ENCODE results near the gene MRPS18C. TPM values are rescaled to one million over a fixed set of nuclear protein-coding genes. Genes with fewer than 3 reads are reported as not detected.

MRPS18C gene
- total and polyA plus RNA-seq, 10 of the 15 experiments (the other 5 are each of a cell fraction or from before 2014, with no cell fraction given), result 38.0 to 283 (median 78.8) TPM

DNA sequence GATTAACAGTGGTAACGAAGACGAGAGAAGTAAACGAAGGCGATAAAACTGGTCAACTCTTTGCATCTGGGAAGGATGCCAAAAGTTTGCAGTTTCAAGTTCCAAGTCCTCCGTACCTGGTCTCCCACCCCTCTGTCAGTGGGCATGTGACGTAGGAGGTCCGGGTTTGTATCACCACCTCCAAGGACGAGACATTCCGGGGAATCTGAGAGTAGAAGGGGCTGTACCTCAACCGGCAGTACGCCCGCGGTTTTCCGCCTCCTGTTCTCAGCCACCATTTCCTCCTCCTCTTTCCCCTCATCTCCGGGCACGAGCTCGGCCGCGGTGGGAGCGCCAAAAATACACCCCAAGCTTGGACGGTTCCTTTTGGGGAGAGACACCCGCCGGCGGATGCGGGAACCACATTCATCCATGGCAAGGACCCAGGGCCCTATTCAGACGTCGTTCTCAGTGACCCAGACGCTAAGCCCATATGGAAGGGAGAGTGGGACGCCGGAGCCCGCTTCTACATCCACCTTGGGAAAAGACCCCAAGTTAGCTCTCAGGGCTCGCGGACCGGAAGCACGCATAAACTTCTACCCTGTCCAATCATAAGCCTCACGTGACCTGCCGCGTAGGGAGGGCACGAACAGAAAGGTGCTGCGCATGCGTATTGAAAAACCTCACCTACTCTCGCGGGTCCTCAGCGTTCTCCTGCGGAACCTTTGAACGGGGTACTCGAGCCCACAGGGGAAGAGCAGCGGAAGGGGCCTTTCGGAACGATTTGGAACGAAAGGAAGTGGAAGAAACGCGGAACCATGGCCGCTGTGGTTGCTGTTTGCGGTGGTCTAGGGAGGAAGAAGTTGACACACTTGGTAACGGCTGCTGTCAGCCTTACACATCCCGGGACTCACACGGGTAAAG, at the start of gene MRPS18C, which contains the start of gene HELQ (continued):
- TF ChIP-seq, protein P1, sequence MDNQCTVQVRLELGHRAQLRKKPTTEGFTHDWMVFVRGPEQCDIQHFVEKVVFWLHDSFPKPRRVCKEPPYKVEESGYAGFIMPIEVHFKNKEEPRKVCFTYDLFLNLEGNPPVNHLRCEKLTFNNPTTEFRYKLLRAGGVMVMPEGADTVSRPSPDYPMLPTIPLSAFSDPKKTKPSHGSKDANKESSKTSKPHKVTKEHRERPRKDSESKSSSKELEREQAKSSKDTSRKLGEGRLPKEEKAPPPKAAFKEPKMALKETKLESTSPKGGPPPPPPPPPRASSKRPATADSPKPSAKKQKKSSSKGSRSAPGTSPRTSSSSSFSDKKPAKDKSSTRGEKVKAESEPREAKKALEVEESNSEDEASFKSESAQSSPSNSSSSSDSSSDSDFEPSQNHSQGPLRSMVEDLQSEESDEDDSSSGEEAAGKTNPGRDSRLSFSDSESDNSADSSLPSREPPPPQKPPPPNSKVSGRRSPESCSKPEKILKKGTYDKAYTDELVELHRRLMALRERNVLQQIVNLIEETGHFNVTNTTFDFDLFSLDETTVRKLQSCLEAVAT (IDR thresholded peaks at IDR 0.05), result peak; percentile 90
- TF ChIP-seq NBN (IDR thresholded peaks at IDR 0.05) (peak; percentile 88), BMI1 (IDR thresholded peaks at IDR 0.05; ENCODE audit: borderline replicate concordance) (no peak), CBFB (IDR thresholded peaks at IDR 0.05; ENCODE audit: low read depth) (peak; percentile 97), SP1 (IDR thresholded peaks at IDR 0.05; ENCODE audit: low read depth, low read length) (peak; percentile 69), YBX1 (IDR thresholded peaks at IDR 0.05) (no peak), POLR2AphosphoS2 (IDR thresholded peaks at IDR 0.05; ENCODE audit: low read depth, low read length) (peak; percentile 93), SREBF1 (IDR thresholded peaks at IDR 0.05; ENCODE audit: low read length) (peak; percentile 51; the same call in 1 of the 2 replicates), SMAD1 (IDR thresholded peaks at IDR 0.05; ENCODE audit: low read depth, partially characterized antibody) (peak; percentile 61), MYC (IDR thresholded peaks at IDR 0.05; ENCODE audit: insufficient read depth, insufficient read length, insufficient replicate concordance, low read length, severe bottlenecking) (no peak), NFIC (IDR thresholded peaks at IDR 0.05; ENCODE audit: low read depth, low read length) (peak; percentile 70), RFX5 (IDR thresholded peaks at IDR 0.05; ENCODE audit: low read depth, low read length) (peak; percentile 53; the same call in 1 of the 2 replicates), ZNF384 (IDR thresholded peaks at IDR 0.05; ENCODE audit: borderline replicate concordance, low read depth, low read length) (no peak), ZNF207 (IDR thresholded peaks at IDR 0.05; ENCODE audit: borderline replicate concordance) (peak; percentile 84)
- TF ChIP-seq, protein P2, sequence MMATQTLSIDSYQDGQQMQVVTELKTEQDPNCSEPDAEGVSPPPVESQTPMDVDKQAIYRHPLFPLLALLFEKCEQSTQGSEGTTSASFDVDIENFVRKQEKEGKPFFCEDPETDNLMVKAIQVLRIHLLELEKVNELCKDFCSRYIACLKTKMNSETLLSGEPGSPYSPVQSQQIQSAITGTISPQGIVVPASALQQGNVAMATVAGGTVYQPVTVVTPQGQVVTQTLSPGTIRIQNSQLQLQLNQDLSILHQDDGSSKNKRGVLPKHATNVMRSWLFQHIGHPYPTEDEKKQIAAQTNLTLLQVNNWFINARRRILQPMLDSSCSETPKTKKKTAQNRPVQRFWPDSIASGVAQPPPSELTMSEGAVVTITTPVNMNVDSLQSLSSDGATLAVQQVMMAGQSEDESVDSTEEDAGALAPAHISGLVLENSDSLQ (IDR thresholded peaks at IDR 0.05), result peak; percentile 80
- TF ChIP-seq, protein P3, sequence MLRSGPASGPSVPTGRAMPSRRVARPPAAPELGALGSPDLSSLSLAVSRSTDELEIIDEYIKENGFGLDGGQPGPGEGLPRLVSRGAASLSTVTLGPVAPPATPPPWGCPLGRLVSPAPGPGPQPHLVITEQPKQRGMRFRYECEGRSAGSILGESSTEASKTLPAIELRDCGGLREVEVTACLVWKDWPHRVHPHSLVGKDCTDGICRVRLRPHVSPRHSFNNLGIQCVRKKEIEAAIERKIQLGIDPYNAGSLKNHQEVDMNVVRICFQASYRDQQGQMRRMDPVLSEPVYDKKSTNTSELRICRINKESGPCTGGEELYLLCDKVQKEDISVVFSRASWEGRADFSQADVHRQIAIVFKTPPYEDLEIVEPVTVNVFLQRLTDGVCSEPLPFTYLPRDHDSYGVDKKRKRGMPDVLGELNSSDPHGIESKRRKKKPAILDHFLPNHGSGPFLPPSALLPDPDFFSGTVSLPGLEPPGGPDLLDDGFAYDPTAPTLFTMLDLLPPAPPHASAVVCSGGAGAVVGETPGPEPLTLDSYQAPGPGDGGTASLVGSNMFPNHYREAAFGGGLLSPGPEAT (IDR thresholded peaks at IDR 0.05; ENCODE audit: low read depth), result peak; percentile 97
- TF ChIP-seq, protein P4, sequence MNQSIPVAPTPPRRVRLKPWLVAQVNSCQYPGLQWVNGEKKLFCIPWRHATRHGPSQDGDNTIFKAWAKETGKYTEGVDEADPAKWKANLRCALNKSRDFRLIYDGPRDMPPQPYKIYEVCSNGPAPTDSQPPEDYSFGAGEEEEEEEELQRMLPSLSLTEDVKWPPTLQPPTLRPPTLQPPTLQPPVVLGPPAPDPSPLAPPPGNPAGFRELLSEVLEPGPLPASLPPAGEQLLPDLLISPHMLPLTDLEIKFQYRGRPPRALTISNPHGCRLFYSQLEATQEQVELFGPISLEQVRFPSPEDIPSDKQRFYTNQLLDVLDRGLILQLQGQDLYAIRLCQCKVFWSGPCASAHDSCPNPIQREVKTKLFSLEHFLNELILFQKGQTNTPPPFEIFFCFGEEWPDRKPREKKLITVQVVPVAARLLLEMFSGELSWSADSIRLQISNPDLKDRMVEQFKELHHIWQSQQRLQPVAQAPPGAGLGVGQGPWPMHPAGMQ (IDR thresholded peaks at IDR 0.05; ENCODE audit: borderline replicate concordance), result peak; percentile 89
- TF ChIP-seq, protein P5, sequence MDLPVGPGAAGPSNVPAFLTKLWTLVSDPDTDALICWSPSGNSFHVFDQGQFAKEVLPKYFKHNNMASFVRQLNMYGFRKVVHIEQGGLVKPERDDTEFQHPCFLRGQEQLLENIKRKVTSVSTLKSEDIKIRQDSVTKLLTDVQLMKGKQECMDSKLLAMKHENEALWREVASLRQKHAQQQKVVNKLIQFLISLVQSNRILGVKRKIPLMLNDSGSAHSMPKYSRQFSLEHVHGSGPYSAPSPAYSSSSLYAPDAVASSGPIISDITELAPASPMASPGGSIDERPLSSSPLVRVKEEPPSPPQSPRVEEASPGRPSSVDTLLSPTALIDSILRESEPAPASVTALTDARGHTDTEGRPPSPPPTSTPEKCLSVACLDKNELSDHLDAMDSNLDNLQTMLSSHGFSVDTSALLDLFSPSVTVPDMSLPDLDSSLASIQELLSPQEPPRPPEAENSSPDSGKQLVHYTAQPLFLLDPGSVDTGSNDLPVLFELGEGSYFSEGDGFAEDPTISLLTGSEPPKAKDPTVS (IDR thresholded peaks at IDR 0.05; ENCODE audit: low read depth, low read length), result peak; percentile 81

Measured in GM12878 (cell line).